Activated CD4-positive, alpha-beta T cell treated with anti-CD3 and anti-CD28 coated beads for 24 hours (primary cell): Measurements from ENCODE around the gene NUP93.
"Not testable (repeated sequence)": the region's sequence is repeated elsewhere in the genome, so short reads cannot be mapped to it uniquely, and the experiment has no call there.

ENCODE experiments used
- DNase-seq, 2 donors: peaks; one replicate each; pipeline ENCODE4 v3.0.0-alpha.2; 2020; ENCODE audit warnings: low read depth in 2 of 2

The NUP93 gene

DNA sequence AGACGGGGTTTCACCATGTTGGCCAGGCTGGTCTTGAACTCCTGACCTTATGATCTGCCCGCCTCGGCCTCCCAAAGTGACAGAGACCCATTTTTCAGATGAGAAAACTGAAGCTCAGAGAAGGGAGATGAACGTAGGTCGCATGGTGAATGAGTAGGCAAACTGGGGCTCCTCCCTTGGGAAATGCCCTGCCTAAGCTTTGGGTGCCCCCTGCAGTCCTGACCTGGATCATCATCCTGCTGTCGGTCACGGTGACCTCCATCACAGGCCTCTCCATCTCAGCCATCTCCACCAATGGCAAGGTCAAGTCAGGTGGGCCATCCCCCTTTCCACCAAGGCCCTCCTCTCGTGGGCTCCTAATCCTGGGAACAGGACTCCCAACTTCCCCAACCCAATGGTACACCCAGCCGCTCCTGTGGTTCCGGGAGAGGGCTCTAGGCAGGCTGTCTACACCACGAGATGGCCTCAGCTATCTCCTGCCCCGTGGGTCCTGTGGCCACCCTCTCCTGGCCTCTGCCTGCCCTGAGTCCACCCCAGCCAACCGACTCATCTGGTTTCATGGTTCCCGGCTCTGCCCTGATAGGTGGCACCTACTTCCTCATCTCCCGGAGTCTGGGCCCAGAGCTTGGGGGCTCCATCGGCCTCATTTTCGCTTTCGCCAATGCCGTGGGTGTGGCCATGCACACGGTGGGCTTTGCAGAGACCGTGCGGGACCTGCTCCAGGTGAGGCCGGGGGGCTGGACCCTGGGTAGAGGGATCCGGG lies 139.8 kb downstream of the NUP93 start:
- DNase-seq, result peak in 1 of 2 donors; percentile 9

DNA sequence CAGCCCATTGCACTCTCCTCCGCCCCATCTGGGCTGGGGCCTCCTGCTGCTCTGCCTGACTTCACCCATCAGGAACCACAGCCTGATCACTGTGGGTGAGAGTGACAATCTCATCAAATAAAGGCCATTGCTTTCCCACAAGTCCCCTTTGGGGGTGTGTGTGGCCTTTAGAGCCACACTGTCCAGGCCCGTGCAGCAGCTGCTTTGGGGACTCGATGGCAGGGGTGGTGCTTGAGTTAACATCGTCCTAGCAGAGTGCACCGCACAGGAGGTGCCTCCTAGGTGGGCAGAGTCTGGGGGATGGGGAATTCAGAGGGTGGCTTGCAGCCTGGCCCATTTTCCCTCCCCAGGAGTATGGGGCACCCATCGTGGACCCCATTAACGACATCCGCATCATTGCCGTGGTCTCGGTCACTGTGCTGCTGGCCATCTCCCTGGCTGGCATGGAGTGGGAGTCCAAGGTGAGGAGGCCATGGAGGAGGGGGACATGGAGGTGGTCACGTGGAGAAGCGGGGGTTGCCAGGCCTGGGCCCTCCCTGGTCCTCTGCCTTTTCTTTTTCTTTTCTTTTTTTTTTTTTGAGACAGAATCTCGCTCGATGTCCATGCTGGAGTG lies 140.5 kb downstream of the NUP93 start:
- DNase-seq, result no peak

DNA sequence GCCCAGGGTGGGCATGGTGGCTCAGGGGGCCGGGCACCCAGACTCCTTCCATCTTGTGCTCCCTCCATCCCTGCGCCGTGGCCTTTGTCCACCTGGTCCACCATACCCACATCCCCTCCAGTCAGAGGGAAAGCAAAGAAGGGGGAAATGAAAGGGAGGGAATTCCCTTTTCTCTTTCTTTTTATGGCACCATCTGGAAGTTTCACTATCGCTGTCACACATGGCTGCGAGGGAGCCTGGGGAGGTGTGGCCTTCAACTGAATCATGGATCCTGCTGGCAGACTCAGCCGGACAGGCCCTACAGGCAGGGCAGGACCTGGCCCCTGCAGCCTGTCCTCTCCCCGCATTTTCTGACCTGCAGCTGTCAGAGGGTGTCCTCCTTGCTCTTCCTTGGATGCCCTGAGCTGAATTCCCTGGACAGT lies 141.3 kb downstream of the NUP93 start:
- no peak for DNase-seq

DNA sequence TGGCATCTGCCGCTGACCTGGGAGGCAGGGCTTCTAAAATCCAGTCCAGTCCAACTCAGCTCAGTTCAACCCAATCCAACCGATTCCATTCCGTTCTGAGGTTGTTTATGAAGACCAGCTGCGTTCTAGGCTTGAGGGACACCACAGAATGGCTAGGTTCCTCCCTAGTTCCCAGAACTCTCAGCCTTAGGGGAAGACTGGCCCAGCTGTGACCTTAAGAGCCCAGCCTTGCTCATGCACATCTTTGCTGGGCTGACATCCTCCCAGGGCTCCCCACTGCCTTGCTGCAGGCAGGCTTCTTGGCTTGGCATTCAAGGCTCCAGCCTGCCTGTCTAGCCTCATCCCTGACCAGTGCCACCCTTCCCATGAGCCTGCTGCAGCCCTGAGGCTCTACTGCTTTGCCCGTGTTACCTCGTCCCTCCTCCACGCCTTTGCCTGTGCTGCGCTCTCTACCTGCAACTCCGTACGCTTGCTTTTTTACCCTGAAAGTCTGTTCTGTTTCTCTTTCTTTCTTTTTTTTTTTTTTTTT lies 143.0 kb downstream of the NUP93 start:
- DNase-seq, result no peak

DNA sequence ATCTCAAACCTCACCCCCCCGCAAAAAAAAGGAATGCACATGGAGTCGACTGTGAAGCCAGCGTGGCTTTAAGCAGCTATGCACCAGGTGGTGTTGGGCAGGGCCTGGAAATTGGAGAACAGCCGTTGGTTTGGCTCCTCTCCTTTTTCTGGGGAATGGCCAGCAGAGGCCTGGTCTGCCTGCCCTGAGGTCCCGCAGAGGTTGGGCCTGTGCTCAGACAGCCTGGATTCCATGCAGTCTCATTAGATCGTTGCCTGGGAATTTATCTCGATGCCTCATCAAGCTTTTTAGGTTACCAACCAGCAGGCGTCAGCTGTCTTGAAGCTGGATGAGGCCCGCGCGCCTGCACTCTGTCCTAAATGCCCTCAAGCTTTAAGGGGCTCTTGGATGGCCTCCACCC lies 144.9 kb downstream of the NUP93 start:
- no peak for DNase-seq

DNA sequence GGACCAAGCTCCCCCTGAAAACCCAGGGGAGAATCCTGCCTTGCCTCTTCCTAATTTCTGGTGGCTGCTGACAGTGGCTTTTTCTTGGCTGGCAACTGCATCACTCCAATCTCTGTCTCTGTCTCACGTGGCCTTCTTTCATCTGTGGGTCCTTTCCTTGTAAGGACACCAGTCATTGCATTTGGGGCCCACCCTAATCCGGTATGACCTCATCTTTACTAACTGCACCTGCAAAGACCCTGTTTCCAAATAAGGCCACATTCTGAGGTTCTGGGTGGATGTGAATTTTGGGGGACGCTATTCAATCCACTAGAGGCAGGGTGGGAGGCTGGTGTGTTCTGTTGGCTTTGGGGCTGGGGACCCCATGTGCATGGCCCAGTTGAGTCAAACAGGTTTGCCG lies 146.1 kb downstream of the NUP93 start:
- no peak for DNase-seq

DNA sequence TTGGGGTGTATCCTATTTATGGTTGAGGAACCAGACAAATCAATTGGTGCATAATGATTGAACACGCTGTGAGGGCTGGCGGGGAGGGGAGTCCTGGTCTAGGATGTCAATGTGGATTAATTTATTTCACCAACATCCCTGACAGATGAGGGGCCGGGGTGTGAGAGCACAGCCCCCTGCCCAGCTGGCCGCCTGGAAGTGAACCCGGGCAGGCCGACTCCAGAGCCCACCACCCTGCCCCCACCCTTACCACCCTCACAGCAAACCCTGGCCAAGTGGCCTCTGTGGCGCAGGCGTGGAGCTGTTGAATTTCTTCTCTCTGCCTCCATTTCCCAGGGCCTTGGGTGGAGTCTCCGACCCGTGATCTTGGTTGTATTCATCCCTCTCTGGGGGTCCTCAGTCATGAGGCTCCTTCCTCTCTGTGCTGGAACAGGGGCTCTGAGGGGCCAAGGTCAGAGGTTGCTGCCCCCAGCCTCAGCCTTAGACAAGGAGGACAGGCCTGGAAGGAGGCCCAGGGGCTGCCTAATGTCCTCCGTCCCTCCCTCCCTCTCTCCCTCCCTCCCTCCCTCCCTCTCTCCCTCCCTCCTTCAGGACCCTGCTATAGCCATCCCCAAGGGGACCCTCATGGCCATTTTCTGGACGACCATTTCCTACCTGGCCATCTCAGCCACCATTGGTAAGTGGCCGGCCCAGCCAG lies 147.7 kb downstream of the NUP93 start:
- DNase-seq, result no peak

DNA sequence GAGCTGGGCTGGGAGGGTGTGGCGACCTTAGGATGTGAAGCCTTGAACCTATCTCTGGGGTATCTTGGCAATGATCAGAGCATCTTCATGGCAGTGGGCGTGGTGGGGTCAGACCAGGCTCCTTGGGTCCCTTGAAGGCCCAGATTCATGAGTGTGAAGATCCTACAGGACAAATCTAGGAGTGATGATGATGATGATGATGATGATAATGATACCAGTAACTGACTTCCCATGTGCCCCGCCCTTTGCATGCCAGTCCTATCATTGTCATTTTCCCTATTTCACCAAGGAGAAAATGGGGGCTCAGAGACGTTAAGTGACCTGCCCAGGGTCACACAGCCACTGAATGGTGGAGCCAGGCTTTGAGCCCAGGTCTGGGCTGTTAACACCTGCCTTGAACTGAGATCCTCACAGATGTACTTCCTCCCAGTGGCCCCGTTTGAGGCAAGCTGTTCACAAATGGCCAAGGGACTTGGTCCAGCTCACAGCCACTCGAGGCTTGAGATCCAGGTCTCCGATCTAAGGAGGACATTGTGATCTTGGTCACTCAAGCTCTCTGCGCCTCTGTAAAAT lies 148.4 kb downstream of the NUP93 start:
- DNase-seq, result no peak

DNA sequence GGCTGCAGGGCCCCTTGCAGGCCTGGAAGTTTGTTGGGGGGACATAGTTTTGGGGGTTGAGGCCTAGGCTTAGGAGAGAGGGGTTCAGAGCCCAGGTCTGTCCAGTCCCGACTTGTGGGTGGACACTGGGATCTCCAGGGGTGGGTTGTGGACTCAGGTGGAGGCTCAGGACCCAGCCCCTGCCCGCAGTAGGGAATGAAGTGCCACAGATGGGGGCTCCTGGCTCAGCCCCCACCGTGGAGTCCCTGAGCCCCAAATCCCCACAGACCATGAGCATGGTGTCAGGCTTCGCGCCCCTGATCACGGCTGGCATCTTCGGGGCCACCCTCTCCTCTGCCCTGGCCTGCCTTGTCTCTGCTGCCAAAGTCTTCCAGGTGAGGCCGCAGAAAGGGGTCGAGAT lies 149.3 kb downstream of the NUP93 start:
- no peak for DNase-seq

DNA sequence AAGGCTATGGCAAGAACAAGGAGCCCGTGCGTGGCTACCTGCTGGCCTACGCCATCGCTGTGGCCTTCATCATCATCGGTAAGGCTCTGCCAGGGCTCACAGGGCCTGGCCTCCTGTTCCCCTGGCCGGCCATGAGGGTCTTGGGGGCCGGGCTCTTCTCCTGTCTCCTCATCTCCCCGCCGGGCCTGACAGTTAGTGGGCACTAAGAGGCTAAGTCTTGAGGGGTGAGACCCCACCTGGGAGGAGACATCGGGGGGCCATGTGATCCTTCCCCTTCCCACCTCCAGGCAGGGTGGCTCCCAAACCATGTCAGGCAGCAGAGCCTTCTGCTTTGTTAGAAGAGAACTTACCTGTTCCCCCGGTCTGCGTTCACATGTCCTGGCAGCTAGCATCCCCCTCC lies 150.2 kb downstream of the NUP93 start:
- no peak for DNase-seq

DNA sequence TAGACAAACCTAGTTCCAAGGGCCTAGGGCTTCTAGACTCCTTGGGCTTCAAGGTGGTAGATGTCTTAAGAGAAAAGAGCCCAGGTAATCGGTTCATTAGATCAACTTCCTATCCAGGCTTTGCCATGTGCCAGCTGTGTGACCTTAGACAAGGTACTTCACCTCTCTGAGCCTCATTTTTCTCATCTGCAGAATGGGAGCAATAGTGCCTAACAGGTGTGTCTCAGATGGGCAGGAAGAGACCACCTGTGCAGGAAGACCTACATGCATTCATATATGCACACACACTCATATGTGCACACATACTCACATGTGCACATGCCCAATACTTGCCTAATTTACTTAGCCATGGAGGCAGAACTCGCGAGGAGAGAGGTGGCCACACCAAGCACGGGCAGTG lies 150.8 kb downstream of the NUP93 start:
- no peak for DNase-seq

DNA sequence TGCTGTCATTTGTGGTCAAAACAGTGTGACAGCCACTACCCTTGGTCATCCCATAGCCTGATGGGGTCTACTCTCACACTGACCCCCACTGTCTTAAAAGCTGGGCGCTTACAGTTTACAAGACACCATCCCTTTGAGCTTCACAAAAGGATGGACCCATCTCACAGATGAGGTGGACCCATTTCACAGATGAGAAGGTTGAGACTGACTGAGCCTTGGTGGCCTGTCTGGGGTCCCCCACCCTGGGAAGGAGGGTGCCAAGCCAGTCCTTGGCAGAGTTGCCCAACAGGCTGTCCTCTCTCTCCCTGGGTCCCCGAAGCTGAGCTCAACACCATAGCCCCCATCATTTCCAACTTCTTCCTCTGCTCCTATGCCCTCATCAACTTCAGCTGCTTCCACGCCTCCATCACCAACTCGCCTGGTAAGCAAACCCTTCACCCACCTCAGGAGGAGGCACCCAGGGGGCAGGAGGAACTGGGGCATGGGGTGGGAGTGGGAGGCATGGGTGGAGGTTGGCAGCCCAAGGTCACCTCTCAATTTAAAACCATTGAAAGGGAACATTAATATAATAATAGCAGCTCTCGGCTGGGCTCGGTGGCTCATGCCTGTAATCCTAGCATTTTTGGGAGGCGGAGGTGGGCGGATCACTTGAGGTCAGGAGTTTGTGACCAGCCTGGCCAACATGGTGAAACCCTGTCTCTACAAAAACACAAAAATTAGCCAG lies 152.3 kb downstream of the NUP93 start:
- no peak for DNase-seq

DNA sequence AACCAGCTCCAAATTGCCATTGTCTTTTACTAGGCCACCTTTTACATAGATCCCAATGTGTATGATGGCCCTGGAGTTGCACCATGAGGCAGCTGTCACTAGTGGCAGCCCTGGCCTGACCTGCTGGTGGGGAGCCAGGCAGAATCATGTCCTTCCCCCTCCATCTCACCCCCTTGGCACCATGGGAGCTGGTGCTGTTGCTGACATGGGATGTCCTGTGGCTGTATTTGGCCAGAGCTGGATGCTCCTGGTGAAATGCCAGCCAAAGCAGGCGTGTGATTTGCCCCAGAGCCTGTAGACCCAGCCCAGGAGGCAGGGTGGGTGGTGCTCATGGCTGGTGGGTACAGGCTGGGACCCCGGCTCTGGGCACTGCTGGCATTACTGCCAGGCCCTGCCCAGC lies 153.7 kb downstream of the NUP93 start:
- DNase-seq, result no peak

DNA sequence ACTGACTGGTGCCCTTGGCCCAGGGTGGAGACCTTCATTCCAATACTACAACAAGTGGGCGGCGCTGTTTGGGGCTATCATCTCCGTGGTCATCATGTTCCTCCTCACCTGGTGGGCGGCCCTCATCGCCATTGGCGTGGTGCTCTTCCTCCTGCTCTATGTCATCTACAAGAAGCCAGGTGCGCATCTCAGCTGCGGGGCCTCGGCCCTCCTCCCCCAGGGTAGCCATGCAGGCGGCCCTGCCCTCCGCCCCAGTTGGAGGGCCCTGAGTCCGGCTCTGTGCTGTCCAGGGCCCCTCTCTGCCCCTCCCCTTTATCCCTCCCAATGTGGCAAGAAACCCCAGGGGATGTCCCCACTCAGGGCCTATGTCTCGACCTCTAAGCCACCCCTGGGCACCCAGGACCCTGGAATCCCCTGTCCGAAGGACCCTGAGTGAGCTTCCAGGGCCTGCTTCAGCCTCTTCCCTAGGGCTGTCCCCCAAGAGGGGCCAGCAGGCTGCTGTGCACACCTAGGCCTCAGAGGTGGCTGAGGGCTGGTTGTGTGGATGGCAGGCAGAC lies 154.2 kb downstream of the NUP93 start:
- no peak for DNase-seq

DNA sequence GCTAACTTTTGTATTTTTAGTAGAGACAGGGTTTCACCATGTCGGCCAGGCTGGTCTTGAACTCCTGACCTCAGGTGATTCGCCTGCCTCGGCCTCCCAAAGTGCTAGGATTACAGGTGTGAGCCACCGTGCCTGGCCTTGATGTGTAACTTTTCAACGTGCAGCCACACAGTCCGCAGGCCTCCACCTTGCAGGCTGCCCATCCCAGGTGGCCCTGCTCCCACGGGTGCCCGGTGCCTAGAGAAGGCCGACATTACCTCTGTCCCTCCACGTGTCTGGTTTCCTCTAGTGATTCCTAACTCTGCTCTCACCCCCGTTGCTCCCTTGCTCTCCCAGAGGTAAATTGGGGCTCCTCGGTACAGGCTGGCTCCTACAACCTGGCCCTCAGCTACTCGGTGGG lies 155.0 kb downstream of the NUP93 start:
- DNase-seq, result not testable (repeated sequence)

DNA sequence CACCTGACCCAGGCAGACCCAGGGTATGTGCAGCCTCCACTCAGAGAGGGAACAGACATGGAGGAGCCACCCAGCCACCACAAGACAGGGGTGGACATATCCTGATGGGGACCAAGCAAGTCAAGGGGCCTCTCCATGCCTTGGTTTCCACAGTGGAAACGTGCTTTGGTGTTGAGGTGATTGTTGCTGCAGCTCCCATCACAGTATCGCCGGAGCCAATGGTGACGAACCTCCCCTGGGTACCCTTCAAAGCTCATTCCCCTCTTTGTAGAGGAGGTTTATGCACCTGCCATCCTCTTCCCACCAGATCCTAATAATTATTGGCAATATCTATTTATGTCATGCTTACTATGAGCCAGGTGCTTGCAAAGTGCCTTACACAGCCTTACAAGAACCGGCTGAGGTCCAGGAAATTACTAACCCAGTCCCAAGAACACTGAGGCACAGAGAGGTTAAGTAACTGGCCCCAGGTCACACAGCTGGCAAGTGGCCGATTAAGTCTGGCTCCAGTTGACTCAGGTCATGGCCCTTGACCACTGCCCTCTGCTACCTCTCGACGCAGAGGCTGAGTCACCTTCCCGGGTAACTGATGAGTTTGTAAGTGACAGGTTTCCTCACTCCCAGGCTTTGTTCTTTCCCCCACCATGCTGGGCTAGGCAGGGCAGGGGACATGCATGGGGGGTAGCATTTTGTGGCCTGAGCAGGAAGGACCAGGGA lies 155.7 kb downstream of the NUP93 start:
- no peak for DNase-seq

DNA sequence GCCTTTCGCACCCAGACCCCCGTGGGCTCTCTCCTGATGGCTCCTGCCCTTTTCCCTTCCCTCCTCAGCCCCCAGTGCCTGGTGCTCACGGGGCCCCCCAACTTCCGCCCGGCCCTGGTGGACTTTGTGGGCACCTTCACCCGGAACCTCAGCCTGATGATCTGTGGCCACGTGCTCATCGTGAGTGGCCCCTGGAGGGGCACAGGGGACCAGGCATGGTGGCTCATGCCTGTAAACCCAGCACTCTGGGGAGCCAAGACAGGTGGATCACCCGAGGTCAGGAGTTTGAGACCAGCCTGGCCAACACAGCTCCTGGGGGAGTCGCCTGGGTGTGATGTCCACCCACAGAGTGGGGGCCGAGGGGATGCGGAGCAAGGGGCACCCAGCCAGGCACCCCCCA lies 156.4 kb downstream of the NUP93 start:
- DNase-seq, result no peak

DNA sequence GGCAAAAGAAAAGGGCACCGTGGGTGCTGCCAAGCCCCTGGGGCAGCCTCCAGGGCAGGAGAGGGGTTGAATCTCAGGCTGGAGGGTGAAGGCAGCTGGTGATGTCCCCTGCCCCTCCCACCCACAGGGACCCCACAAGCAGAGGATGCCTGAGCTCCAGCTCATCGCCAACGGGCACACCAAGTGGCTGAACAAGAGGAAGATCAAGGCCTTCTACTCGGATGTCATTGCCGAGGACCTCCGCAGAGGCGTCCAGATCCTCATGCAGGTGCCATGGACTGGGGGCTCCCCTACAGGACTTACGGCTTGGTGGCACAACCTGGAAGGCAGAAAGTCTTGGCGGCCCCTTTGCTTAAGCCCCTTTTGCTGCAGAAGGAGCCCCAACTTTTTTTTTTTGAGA lies 156.9 kb downstream of the NUP93 start:
- DNase-seq, result no peak

DNA sequence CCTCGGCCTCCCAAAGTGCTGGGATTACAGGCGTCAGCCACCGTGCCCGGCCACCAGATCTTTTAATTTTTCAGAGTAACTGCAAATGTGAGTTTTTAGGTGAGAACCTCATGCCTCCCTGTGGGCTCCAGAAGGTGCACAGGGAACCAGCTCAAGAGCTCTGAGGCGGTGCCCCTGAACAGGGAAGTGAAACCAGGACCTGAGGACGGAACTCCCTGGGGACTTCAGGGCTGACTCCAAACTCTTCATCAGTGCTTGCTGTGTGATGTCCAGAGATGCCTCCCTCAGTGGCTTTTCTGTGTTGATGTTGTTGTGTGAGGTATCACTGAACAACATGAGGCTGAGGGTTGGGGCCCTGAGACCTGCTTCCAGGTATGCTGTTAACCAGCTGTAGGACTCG lies 158.9 kb downstream of the NUP93 start:
- DNase-seq, result no peak

DNA sequence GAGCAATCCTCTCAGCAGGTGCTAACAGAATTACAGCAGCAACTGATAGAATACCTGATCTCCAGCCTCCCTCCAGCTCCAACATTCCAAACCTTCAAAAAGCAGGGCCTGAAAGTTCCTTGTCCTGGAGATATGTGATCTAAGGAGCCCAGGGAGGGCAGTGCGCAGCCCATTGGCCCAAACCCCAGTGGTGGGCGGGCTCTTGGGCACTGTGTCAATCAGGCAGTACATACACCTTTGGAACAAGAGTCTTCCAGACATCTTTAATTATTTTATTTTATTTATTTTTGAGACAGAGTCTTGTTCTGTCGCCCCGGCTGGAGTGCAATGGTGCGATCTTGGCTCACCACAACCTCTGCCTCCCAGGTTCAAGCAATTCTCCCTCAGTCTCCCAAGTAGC lies 159.3 kb downstream of the NUP93 start:
- DNase-seq, result no peak

DNA sequence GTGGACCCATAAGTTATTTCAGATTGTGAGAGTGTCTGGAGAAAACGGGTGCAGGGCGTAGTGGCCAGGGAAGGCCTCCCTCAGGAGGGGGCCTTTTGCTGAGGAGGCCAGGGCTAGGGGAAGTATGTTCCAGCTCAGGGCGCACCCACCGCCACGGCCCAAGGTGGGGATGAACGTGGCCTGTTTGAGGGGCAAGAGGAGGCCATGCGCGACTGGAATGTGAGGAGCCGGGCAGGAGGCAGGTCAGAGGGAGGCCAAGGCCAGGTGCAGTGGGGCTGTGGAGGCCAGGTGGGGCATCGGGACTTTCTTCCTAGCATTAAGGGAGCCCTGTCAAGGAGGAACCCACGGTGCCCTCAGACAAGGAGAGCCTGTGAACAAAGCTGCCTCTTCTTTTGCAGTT lies 161.8 kb downstream of the NUP93 start:
- DNase-seq, result no peak
